DND-41 (cell line): ENCODE measurements around the gene TMEFF2.

ENCODE experiments used
- CTCF ChIP-seq: IDR thresholded peaks from 2 replicates; pipeline ENCODE4 v1.5.1; 2012; ENCODE audit warnings: borderline replicate concordance, low read length, moderate library complexity, mild to moderate bottlenecking; ENCODE audit not compliant: poor library complexity, severe bottlenecking; ENCODE audit errors: extremely low read depth
- EZH2 ChIP-seq: IDR thresholded peaks from 3 replicates; pipeline ENCODE4 v1.6.1; 2012; ENCODE audit warnings: borderline replicate concordance, low read depth, mild to moderate bottlenecking, moderate library complexity, low read length, inconsistent platforms; ENCODE audit not compliant: severe bottlenecking

GRCh38 chr2:192067631-192068030, 127.1 kb downstream of the TMEFF2 start:
- TF ChIP-seq CTCF (no peak), EZH2 (no peak)
